ES-I3 (cell line): ENCODE results near the gene ETFB.
A peak's percentile ranks its signal among the peaks of the same experiment; 100 is the strongest.
"Not testable (repeated sequence)": the region's sequence is repeated elsewhere in the genome, so short reads cannot be mapped to it uniquely, and the experiment has no call there.

Experiments
- H3K36me3 ChIP-seq: 2 replicates; pipeline ENCODE4 v1.6.1; 2013; ENCODE audit warnings: mild to moderate bottlenecking, low read length, control low read depth, moderate library complexity; ENCODE audit not compliant: insufficient read depth
- H3K4me1 ChIP-seq: 2 replicates; pipeline ENCODE4 v1.6.1; 2013; ENCODE audit warnings: mild to moderate bottlenecking, control low read depth, low read length; ENCODE audit not compliant: insufficient read depth
- H3K9ac ChIP-seq: 2 replicates; pipeline ENCODE4 v1.6.1; 2013; ENCODE audit warnings: low read depth, mild to moderate bottlenecking, low read length, moderate library complexity
- H3K9me3 ChIP-seq: 2 replicates; pipeline ENCODE4 v1.6.1; 2013; ENCODE audit warnings: mild to moderate bottlenecking, low read length, moderate library complexity; ENCODE audit not compliant: control insufficient read depth, insufficient read depth

The ETFB gene

GRCh38 chr19:51365965-51366388, at the start of gene ETFB:
ETFB (minus strand) TSS chr19:51366388; CDS start chr19:51366326, 62 bp downstream.
- peak within 1 kb of the TSS; percentile 89 for H3K9ac ChIP-seq

DNA sequence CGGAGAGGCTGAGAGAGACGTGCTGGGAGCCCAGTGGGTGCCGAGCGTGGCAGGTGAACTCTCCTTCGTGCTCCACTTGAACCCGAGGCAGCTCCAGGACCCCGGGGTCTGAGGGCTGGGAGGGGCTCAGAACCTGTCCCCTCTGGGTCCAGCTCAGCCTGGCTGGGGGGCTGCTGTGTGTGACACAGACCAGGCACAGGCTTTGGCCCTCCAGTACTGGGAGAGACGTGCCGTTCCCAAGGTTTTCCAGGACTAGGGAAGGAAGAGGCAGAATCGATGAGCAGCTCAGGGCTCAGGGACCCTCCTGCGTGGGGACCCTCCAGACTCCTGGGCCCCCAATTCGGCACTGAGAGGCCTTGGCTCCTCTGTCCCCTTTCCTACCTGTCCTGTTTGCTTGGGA, 49.0 kb upstream of the ETFB start:
- H3K4me1 ChIP-seq: peaks cover 4% of the 10 kb centered on the region; the same call in 1 of the 2 replicates
- H3K36me3 ChIP-seq: no peaks in the 10 kb centered on the region
- H3K9me3 ChIP-seq: no peaks in the 10 kb centered on the region
- no peak overlapping the region for H3K9ac ChIP-seq

More at GRCh38 chr19:51365965-51366388, at the start of gene ETFB:
- no peaks in the 10 kb centered on the region for H3K36me3 ChIP-seq
- H3K4me1 ChIP-seq: peaks cover 12% of the 10 kb centered on the region; the same call in 1 of the 2 replicates
- H3K9me3 ChIP-seq: no peaks in the 10 kb centered on the region

GRCh38 chr19:51410950-51411748, 45.0 kb upstream of the ETFB start:
- Histone ChIP-seq H3K4me1 (peaks cover 18% of the 10 kb centered on the region; the same call in 1 of the 2 replicates), H3K36me3 (no peaks in the 10 kb centered on the region), H3K9ac (no peak overlapping the region), H3K9me3 (no peaks in the 10 kb centered on the region)

- Histone ChIP-seq H3K9ac (no peak overlapping the region), H3K9me3 (peaks cover 3% of the 10 kb centered on the region; the same call in 1 of the 2 replicates), H3K4me1 (peaks cover 18% of the 10 kb centered on the region; the same call in 1 of the 2 replicates), H3K36me3 (no peaks in the 10 kb centered on the region)
Measured at GRCh38 chr19:51407511-51408131, 41.4 kb upstream of the ETFB start.

- Histone ChIP-seq H3K36me3 (no peaks in the 10 kb centered on the region; the same call in 1 of the 2 replicates), H3K9ac (no peak overlapping the region), H3K9me3 (peaks cover 13% of the 10 kb centered on the region; the same call in 1 of the 2 replicates), H3K4me1 (no peaks in the 10 kb centered on the region)
Measured at GRCh38 chr19:51402117-51402516, 35.9 kb upstream of the ETFB start.

GRCh38 chr19:51399936-51400335, 33.7 kb upstream of the ETFB start:
- H3K36me3 ChIP-seq, H3K9ac ChIP-seq, H3K4me1 ChIP-seq: not testable (repeated sequence)
- peaks cover 13% of the 10 kb centered on the region; the same call in 1 of the 2 replicates for H3K9me3 ChIP-seq

DNA sequence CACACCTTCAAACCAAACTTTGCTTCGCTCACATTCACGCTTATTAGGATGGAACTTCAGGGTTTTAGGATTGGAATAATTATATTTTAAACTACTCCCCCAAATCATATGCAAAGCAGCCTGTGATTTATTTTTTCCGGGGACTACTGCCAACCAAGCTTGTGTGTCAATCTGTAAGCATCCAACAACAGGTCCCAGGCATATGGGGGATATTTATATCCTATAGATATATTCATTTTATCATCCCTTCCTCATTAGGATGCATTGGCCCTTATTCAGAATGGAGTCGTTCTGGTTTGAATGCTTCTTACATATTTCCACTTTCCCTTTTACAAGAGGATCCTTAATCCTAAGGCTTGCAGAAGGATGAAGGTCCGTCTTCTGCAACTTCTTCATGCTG, 33.0 kb upstream of the ETFB start:
- Histone ChIP-seq H3K36me3 (no peaks in the 10 kb centered on the region; the same call in 1 of the 2 replicates), H3K9me3 (peaks cover 9% of the 10 kb centered on the region; the same call in 1 of the 2 replicates), H3K9ac (no peak overlapping the region), H3K4me1 (no peaks in the 10 kb centered on the region)

DNA sequence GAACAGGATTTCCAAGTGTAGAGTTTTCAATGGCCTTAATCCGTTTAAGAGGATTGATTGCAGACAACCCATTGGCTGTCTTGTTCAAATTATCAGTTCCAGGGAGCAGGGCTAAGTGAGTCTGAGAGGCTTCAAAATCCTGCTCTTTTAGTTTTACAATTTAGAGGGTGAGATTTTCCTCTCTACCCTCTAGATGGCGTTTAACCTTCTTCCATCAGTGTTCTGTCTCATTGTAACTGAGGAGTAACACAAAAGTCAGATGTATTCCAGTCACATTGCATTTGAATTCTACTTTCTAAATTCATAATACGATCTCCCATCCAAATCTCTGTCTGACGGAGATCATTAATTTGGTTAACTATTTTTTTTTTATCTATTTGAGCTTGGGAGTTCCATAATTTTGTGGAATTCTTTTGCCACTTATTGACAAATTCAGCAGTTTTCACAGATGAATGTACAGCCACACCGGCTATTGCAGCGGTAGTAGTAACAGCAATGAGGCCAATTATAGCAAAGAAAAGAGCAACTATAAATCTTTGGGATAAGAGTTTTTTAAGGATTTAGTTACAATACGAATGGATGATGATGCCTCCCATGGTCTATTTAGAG, 32.0 kb upstream of the ETFB start:
- Histone ChIP-seq H3K36me3 (no peaks in the 10 kb centered on the region; the same call in 1 of the 2 replicates), H3K9ac (no peak overlapping the region), H3K4me1 (no peaks in the 10 kb centered on the region), H3K9me3 (peaks cover 9% of the 10 kb centered on the region; the same call in 1 of the 2 replicates)

- H3K4me1 ChIP-seq, H3K36me3 ChIP-seq, H3K9me3 ChIP-seq, H3K9ac ChIP-seq: not testable (repeated sequence)
Measured at GRCh38 chr19:51397453-51397852, 31.3 kb upstream of the ETFB start.

DNA sequence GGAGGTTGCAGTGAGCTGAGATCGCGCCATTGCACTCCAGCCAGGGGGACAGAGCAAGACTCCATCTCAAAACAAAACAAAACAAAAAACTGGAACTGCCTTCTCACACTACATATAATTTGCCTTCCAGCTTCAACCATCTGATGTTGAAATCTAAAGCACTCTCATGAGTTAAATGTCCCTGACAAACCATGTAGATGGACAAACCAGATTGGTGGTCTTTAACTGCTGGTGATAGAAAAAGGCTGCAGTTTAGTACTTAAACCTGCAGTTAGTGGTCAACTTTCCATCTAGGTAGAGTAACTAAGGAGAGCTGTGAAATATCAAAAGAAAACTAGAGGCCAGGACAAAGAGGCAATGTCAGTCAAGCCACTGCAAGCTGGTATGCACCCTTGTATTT, 30.0 kb upstream of the ETFB start:
- no peaks in the 10 kb centered on the region for H3K36me3 ChIP-seq
- H3K9ac ChIP-seq: no peak overlapping the region
- H3K4me1 ChIP-seq: peaks cover 5% of the 10 kb centered on the region; the same call in 1 of the 2 replicates
- no peaks in the 10 kb centered on the region for H3K9me3 ChIP-seq

DNA sequence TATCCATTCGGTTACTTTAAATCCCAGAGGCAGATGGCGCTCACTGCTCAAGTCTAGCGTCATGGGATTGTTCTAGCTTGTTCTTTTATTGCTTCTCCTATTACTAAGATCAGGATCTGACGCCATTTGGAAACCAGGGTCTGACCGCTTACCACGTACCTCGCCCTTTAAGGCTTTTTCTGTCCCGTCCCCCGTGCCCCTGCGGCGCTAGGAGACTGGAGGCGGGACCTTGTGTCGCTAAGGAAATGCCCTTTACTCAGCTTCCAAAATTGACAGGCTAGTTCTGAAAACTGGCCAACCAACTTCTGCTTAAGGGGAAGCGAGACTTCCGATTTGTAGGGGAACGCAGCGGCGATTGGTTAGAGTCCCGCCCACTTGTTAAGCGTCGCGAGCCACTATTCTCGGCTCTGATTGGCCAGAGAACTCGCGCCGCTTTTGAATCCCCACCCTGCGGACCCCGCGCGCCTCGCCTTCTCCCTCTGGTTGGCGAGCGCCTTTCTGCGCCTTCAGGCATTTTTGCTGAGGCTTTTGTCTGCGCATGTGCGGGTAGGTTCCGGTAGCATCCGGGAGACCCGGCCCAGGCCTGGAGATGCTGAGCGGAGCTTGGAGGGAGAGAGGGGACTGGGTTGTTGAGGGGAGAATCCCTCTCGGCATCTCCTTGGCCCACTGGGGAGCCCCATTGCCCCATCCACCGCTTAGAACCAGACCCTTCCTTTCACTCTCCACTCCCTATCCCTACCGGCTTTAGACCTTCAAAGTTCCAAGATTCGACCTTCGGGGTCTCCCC, 28.1 kb upstream of the ETFB start:
- Histone ChIP-seq H3K9ac (peak overlapping the region; percentile 74), H3K36me3 (no peaks in the 10 kb centered on the region), H3K9me3 (no peaks in the 10 kb centered on the region), H3K4me1 (peaks cover 7% of the 10 kb centered on the region; the same call in 1 of the 2 replicates)

- peaks cover 7% of the 10 kb centered on the region; the same call in 1 of the 2 replicates for H3K4me1 ChIP-seq
- no peaks in the 10 kb centered on the region for H3K9me3 ChIP-seq
- no peaks in the 10 kb centered on the region for H3K36me3 ChIP-seq
- H3K9ac ChIP-seq: no peak overlapping the region
Measured at GRCh38 chr19:51392701-51393100, 26.5 kb upstream of the ETFB start.

- Histone ChIP-seq H3K4me1 (peaks cover 7% of the 10 kb centered on the region; the same call in 1 of the 2 replicates), H3K36me3 (no peaks in the 10 kb centered on the region), H3K9me3 (no peaks in the 10 kb centered on the region), H3K9ac (peak overlapping the region; percentile 72; the same call in 1 of the 2 replicates)
Measured at GRCh38 chr19:51391073-51391611, 25.0 kb upstream of the ETFB start.
